Thoracic aorta (tissue), 2 donors: ENCODE measurements around the gene HOXC9. TPM values are rescaled to one million over a fixed set of nuclear protein-coding genes. Genes with fewer than 3 reads are reported as not detected.

Source experiments
- ATAC-seq: fragments of 150-250 bp; one replicate; pipeline ENCODE4 v1.8.0; 2017; ENCODE audit warnings: low read depth; ENCODE audit not compliant: insufficient number of reproducible peaks, low FRiP score
- DNase-seq: peaks from one replicate; pipeline ENCODE4 v3.0.0-alpha.2; 2020; ENCODE audit warnings: low spot score
- H3K27ac ChIP-seq, 2 donors: fragments of 200-600 bp; sonication (generic); 1 replicate in 1 of 2; 2 replicates in 1 of 2; pipeline ENCODE4 v1.5.1; 2016; ENCODE audit warnings: mild to moderate bottlenecking in 2 of 2, moderate library complexity in 2 of 2
- H3K27me3 ChIP-seq: fragments of 200-600 bp; sonication (generic); replicated peaks from 2 replicates; pipeline ENCODE4 v1.6.0; 2016; ENCODE audit warnings: mild to moderate bottlenecking; ENCODE audit not compliant: insufficient read depth
- H3K36me3 ChIP-seq: fragments of 200-600 bp; sonication (generic); one replicate; pipeline ENCODE4 v1.5.1; 2016
- H3K4me1 ChIP-seq, 2 donors: fragments of 200-600 bp; sonication (generic); 1 replicate in 1 of 2; 2 replicates in 1 of 2; pipeline versions ENCODE4 v1.5.1 to v1.6.0; 2016; ENCODE audit warnings: low read depth in 2 of 2, mild to moderate bottlenecking in 1 of 2; ENCODE audit not compliant: control insufficient read depth in 1 of 2
- H3K4me3 ChIP-seq: fragments of 200-600 bp; sonication (generic); 2 replicates; pipeline ENCODE4 v1.5.1; 2016; ENCODE audit warnings: mild to moderate bottlenecking
- H3K9me3 ChIP-seq: fragments of 200-600 bp; sonication (generic); 2 replicates; pipeline ENCODE4 v1.5.1; 2016
- CTCF ChIP-seq: fragments of 200-600 bp; sonication (generic); IDR thresholded peaks from one replicate; pipeline ENCODE4 v1.5.1; 2019; ENCODE audit warnings: antibody characterized with exemption
- total RNA-seq, 2 donors: library from RNA; depleted of rRNA; stranded (reverse); fragments of >200 nt; gene quantifications; one replicate each; pipeline versions ENCODE4 v1.1.0 to v1.2.3, GENCODE V29; 2016

The HOXC9 gene
- total RNA-seq, 2 donors from 2014 or later, result not detected

- H3K27ac ChIP-seq, result no peak overlapping the region
- no peak overlapping the region for H3K4me3 ChIP-seq
- no peaks in the 10 kb centered on the region for H3K36me3 ChIP-seq
- peaks cover 39% of the 10 kb centered on the region for H3K27me3 ChIP-seq
- no peak for TF ChIP-seq CTCF
- DNase-seq (no peak), ATAC-seq (no peak)
- H3K9me3 ChIP-seq, result no peaks in the 10 kb centered on the region
- H3K4me1 ChIP-seq, result peaks cover 0 to 11% of the 10 kb centered on the region in 2 donors
These were observed 47.6 kb upstream of the HOXC9 start for GRCh38 chr12:53952335-53952694.

- peaks cover 0 to 11% of the 10 kb centered on the region in 2 donors for H3K4me1 ChIP-seq
- H3K9me3 ChIP-seq, result no peaks in the 10 kb centered on the region
- DNase-seq, result no peak
- no peak overlapping the region for H3K4me3 ChIP-seq
- ATAC-seq, result no peak
- peaks cover 39% of the 10 kb centered on the region for H3K27me3 ChIP-seq
- no peak overlapping the region for H3K27ac ChIP-seq
- H3K36me3 ChIP-seq, result no peaks in the 10 kb centered on the region
- TF ChIP-seq CTCF, result no peak
These were observed 46.9 kb upstream of the HOXC9 start for GRCh38 chr12:53952871-53953734.

GRCh38 chr12:53953831-53954693 is 45.9 kb upstream of the HOXC9 start:
- Histone ChIP-seq H3K27ac (peak overlapping the region in 1 of 2 donors; percentile 11), H3K4me3 (no peak overlapping the region), H3K27me3 (peaks cover 44% of the 10 kb centered on the region), H3K4me1 (peaks cover 0 to 11% of the 10 kb centered on the region in 2 donors), H3K9me3 (no peaks in the 10 kb centered on the region), H3K36me3 (no peaks in the 10 kb centered on the region)
- DNase-seq (no peak), ATAC-seq (no peak)
- no peak for TF ChIP-seq CTCF

- Histone ChIP-seq H3K27ac (peak within 1 kb of the TSS in 1 of 2 donors; percentile 35), H3K27me3 (peaks cover 40% of the 10 kb centered on the region), H3K4me1 (peaks cover 0 to 11% of the 10 kb centered on the region in 2 donors), H3K36me3 (no peaks in the 10 kb centered on the region), H3K4me3 (no peak within 1 kb of the TSS), H3K9me3 (no peaks in the 10 kb centered on the region)
- DNase-seq (no peak), ATAC-seq (no peak)
- no peak for TF ChIP-seq CTCF
These were observed 45.3 kb upstream of the HOXC9 start, which contains the start of gene HOXC12 for GRCh38 chr12:53954694-53955035. Gene HOXC12 (plus strand): TSS chr12:53954903. CDS start chr12:53954930, 27 bp downstream.
